GM19452 (cell line): ENCODE data around the gene SNCAIP.
"Not testable (repeated sequence)": the region's sequence is repeated elsewhere in the genome, so short reads cannot be mapped to it uniquely, and the experiment has no call there.

Experiments used
- ATAC-seq: cut with Tn5 transposase; IDR thresholded peaks from one replicate; pipeline ENCODE4 v1.9.1; 2021; ENCODE audit not compliant: unreplicated experiment

Gene SNCAIP

GRCh38 chr5:122356855-122357254, 44.8 kb downstream of the SNCAIP start:
- no peak for ATAC-seq

GRCh38 chr5:122358372-122358979, 46.4 kb downstream of the SNCAIP start:
- no peak for ATAC-seq

GRCh38 chr5:122362361-122362760, 50.3 kb downstream of the SNCAIP start:
- ATAC-seq: no peak

- ATAC-seq: no peak
These were observed 51.6 kb downstream of the SNCAIP start for GRCh38 chr5:122363623-122364022.

GRCh38 chr5:122366501-122366900, 54.5 kb downstream of the SNCAIP start:
- no peak for ATAC-seq

GRCh38 chr5:122367456-122367855, 55.4 kb downstream of the SNCAIP start:
- no peak for ATAC-seq

GRCh38 chr5:122368510-122369251, 56.6 kb downstream of the SNCAIP start:
- ATAC-seq: no peak

GRCh38 chr5:122369253-122369815, 57.3 kb downstream of the SNCAIP start:
- ATAC-seq: no peak

GRCh38 chr5:122371511-122372151, 59.6 kb downstream of the SNCAIP start:
- ATAC-seq: no peak

GRCh38 chr5:122374110-122374509, 62.1 kb downstream of the SNCAIP start:
- no peak for ATAC-seq

GRCh38 chr5:122375801-122376200, 63.8 kb downstream of the SNCAIP start:
- no peak for ATAC-seq

- no peak for ATAC-seq
These were observed 64.2 kb downstream of the SNCAIP start for GRCh38 chr5:122376250-122376649.

GRCh38 chr5:122377026-122377425, 65.0 kb downstream of the SNCAIP start:
- no peak for ATAC-seq

- not testable (repeated sequence) for ATAC-seq
These were observed 70.9 kb downstream of the SNCAIP start for GRCh38 chr5:122382938-122383337.

GRCh38 chr5:122384739-122385235, 72.8 kb downstream of the SNCAIP start:
- no peak for ATAC-seq

GRCh38 chr5:122385286-122385685, 73.2 kb downstream of the SNCAIP start:
- no peak for ATAC-seq

- ATAC-seq: no peak
These were observed 73.8 kb downstream of the SNCAIP start for GRCh38 chr5:122385808-122386207.

- no peak for ATAC-seq
These were observed 78.1 kb downstream of the SNCAIP start for GRCh38 chr5:122390154-122390553.

GRCh38 chr5:122390694-122391093, 78.7 kb downstream of the SNCAIP start:
- ATAC-seq: no peak

GRCh38 chr5:122391621-122392020, 79.6 kb downstream of the SNCAIP start:
- no peak for ATAC-seq

GRCh38 chr5:122392224-122392623, 80.2 kb downstream of the SNCAIP start:
- ATAC-seq: no peak

- no peak for ATAC-seq
These were observed 80.8 kb downstream of the SNCAIP start for GRCh38 chr5:122392824-122393223.
